ENCODE results near the gene ZBTB43.

GRCh38 chr9:126797903-126798302 lies 6.9 kb upstream of the ZBTB43 start:
- TF ChIP-seq GATA2 (IDR thresholded peaks at IDR 0.05; ENCODE audit: low read depth, low read length) (no peak), GATA3 (IDR thresholded peaks at IDR 0.05; ENCODE audit: low read depth, low read length) (no peak)

Data from SH-SY5Y (cell line).